ENCODE results near the gene SLC34A3.
"Not testable (repeated sequence)": the region's sequence is repeated elsewhere in the genome, so short reads cannot be mapped to it uniquely, and the experiment has no call there.

The SLC34A3 gene

DNA sequence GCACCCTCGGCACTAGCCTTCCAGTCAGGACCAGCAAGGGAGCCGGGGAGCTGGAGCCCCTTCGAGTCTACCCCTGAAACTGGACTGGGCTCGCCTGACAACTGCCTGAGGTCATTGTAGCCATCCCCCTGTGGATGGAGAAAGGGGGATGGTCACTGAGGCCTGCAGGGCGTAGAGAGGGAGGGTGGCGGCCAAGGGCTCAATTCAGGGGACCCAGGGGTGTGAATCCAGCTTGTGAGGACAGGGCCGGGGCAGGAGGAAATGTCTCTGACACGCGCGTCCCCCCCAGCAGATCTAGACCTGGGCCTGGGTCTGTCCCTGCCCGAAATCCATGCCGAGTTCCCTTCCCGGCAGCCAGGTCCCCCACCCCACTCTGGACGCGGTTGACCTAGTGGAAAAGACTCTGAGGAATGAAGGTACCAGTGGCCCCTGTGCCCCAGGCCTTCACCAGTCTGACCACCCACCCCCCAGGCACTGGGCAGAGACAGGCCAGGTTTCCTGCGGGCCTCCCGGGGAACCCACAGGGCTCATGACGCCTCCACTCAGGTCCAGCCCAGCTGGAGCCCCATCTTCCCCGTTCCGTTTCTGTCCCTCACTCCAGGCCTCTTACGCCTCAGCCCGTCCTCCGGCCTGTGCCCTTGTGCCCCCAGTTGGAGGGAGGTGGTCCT, 805 bp downstream of the SLC34A3 start:
- no peak for DNase-seq

DNA sequence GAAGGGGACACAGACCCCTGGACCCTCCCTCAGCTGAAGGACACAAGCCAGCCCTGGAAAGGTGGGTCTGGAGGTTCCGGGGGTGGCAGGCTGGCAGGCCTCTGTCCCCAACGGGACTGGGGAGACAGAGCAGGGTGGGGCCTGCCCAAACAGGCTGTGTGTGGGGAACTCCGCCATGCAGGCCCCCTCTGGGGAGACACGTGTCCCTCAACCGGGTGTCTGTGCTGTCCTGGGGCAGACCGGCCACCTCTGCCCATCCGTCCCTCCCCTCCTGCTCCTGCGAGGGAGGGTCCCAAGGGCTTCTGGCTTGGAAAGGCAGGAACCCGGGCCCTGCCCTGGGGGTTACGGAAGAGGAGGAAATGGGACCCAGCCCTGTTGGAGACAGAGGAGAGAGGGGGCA, 1.4 kb downstream of the SLC34A3 start:
- DNase-seq, result no peak

DNA sequence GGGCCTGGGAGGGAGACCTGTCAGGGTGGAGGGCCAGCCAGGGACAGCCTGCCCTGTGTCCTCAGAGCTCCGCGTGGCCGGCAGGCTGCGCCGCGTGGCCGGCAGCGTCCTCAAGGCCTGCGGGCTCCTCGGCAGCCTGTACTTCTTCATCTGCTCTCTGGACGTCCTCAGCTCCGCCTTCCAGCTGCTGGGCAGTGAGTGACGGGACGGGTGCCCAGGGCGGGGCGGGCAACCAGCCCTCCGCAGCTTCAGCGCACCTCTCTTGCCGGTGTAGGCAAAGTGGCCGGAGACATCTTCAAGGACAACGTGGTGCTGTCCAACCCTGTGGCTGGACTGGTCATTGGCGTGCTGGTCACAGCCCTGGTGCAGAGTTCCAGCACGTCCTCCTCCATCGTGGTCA, 1.8 kb downstream of the SLC34A3 start:
- no peak for DNase-seq

DNA sequence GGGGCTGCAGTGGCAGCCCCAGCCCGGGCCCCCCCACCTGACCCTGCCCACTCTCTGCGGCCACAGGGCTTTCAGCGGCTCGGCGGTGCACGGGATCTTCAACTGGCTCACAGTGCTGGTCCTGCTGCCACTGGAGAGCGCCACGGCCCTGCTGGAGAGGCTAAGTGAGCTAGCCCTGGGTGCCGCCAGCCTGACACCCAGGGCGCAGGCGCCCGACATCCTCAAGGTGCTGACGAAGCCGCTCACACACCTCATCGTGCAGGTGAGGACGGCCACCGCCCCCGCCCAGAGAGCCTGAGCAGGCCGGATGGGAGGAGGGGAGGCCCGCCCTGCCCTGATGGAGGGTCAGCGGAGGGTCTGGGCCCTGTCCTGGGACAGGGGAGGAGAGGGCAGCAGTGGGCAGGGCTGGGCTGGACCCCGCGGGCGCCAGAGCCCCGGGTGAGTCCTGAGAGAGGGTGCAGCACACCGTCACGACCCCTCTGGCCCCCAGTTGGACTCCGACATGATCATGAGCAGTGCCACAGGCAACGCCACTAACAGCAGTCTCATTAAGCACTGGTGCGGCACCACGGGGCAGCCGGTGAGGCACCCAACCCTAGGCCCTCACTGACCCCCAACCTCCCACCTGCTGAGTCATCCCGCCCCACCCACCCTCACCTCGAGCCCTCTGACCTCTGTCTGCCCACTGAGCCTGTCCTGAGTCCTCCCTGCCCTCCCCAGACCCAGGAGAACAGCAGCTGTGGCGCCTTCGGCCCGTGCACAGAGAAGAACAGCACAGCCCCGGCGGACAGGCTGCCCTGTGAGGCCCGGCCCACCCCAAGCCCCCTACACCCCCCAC, 2.7 kb downstream of the SLC34A3 start:
- DNase-seq, result no peak

DNA sequence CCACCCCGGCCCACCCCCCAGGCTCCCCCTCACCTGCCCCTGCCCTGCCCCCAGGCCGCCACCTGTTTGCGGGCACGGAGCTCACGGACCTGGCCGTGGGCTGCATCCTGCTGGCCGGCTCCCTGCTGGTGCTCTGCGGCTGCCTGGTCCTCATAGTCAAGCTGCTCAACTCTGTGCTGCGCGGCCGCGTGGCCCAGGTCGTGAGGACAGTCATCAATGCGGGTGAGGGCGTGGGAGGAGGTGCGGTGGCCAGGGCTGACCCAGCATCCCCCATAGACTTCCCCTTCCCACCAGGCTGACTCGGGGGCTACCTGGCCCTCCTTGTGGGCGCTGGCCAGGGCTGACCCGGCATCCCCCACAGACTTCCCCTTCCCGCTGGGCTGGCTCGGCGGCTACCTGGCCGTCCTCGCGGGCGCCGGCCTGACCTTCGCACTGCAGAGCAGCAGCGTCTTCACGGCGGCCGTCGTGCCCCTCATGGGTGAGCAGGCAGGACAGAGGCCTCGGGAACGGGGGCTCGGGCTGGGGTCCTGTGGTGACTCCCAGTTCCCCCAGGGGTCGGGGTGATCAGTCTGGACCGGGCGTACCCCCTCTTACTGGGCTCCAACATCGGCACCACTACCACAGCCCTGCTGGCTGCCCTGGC, 3.5 kb downstream of the SLC34A3 start:
- no peak for DNase-seq

DNA sequence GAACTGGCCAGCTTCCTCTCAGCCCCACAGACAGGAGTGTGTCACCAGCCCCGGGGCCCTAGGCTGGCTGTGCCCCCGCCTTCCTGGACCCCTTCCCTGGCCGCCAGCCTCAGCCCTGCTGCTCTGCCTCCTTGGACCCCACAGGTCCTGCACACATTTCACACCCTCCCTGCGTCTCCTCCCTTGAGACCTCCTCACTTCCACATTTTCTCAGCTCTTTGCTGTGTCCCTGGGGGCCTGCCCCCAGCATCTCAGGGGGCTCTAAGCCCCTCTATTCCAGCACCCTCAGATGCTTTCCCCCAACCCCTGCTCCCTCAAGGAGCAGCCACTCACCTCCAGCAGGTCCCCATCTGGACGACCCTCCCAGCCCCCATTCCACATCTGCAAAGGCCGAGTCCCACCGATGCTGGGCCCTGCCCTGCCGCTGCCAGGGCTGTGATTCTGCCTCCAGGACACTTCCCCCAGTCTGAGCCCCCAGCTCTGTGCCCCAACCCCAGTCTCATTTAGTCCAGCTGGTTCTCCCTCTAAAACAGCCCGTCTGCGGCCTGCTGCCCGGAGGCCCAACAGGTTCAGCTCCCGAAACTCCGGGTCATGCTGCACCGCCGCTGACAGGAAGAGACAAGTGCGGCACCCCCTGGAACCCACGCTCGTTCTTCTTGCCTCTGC, 4.2 kb downstream of the SLC34A3 start:
- no peak for DNase-seq

DNA sequence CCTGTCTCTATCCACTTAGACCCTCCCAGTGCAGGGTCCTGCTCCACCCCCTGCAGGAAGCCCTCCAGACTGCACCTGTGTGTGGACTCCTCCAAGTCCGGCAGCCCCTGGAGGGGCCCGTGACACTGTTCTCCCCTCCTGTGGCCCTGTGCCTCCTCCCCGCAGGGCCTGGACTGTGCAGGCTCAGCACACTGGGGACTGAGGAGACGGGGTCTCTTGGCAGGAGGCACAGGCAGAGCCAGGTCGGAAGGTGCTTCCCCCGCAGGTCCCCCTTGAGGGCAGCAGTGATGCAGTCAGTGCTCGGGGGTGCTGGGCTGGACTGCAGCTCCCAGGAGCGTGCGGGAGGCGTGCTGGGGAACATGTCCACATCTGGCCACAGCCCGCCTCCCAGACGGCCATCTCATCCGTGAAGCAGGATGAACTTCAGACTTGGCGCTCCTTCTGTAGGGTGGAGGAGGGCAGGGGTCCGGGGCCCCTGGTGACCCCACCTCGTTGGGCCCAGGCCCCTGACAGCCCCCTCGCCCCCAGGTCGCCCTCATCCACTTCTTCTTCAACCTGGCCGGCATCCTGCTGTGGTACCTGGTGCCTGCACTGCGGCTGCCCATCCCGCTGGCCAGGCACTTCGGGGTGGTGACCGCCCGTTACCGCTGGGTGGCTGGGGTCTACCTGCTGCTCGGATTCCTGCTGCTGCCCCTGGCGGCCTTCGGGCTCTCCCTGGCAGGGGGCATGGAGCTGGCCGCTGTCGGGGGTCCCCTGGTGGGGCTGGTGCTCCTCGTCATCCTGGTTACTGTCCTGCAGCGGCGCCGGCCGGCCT, 4.9 kb downstream of the SLC34A3 start:
- no peak for DNase-seq

DNA sequence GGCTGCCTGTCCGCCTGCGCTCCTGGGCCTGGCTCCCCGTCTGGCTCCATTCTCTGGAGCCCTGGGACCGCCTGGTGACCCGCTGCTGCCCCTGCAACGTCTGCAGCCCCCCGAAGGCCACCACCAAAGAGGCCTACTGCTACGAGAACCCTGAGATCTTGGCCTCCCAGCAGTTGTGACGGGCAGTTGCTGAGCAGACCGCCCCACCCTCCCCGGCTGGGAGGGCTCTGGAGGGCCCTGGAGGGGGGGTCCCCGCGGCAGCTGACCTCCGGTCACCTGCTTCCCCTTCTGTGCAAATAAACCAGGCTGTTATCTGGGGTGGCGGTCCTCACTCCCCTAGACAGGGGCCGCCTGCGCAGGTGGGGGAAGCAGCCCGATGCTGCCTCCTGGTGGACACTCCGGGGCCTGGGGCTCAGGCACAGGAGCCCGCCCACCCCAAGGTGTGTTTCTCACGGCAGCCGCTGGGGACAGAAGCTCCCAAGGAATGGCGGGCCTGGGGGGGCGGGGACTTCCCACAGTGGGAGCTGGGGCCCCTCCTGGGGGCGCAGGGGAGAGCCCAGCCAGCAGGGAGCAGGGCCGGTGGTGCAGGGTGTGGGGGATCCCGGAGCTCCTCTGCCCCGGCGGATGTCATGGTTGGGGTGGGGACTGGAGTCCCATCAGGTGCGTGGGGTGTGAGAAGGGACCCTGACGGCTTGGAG, 5.7 kb downstream of the SLC34A3 start:
- DNase-seq, result peak; percentile 96

DNA sequence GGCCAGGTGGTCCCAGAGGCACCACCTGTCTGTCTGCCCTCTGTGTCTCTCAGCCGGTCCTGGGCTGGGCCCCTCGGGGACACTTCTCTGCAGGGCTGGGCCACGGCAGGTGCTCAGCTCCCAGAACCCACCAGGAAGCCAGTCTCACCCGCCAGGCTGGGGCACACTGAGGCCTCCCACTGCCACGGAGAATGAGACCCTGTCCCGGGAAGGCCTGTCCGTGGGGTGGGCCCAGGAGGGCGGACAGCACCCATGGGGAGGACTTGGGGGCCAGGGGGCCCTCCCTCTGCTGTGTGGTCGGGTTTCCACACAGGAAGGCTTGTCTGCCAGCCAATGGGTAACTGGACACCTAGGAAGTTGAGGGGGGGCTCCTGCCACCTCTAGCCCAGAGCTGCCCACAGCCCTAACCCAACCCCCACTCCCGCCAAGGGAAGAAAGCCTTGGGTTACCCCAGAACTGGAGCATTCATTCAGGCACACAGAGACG, 6.3 kb downstream of the SLC34A3 start:
- DNase-seq, result no peak

DNA sequence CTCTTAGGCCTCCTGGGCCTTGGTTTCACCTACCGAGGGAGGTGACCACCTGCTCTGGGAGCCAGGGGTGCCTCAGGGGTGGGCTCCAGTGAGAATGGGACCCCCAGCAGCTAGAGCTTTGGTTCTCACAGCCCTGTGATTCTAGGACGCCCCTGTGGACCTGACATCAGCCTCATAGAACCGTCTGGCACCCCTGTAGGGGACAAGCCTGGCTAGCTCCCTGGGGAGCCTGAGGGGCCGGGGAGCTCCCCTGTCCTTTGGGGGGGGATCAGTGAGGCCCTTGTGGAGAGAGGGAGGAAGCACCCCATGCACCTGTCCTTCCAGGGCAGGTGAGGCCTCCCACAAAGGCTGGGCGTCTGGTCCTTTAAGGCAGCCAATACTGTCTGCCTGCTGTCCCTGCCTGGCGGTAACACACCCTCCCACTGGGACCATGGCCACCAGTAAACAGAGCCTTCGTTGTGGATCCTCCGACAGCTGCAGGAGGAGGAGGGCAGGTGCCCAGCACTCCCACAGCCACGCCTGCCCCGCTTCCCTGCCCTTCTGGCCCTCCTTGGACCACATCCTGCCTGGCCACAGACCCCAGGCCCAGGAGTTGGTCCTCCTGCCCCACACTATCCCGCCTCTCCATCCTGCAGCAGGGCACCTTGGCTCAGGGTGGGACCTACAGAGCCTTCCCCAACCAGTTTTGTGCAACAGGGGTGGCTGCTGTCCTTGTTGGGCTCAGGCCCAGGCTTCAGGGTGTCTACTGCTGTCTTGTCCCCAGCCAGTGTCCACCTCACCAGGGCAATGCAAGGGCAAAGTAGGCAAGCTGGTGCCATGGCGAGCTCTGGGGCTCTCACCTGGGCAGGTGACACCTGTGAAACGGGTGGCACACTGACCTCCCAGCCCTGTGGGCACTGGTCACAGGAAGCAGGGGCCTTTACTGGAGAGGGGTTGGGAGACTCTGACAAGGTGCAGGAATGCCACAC, 7.3 kb downstream of the SLC34A3 start:
- no peak for DNase-seq

DNA sequence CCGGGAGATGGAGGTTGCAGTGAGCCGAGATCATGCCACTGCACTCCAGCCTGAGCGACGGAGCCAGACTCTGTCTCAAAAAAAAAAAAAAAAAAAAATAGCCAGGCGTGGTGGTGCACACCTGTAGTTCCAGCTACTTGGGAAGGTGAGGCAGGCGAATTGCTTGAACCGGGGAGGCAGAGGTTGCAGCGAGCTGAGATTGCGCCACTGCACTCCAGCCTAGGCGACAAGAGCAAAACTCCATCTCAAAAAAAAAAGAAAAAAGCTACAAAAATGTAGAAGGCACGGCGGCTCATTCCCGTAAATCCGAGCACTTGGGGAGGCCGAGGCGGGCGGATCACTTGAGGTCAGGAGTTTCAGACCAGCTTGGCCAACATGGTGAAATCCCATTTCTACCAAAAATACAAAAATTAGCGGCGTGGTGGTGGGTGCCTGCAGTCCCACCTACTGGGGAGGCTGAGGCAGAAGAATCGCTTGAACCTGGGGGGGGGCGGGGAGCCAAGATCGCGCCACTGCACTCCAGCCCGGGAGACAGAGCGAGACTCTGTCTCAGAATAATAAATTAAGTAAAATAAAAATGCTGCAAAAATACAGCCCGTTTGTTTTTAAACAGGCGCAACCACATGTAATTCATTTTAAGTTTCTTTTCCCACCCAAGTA, 9.0 kb downstream of the SLC34A3 start:
- not testable (repeated sequence) for DNase-seq

DNA sequence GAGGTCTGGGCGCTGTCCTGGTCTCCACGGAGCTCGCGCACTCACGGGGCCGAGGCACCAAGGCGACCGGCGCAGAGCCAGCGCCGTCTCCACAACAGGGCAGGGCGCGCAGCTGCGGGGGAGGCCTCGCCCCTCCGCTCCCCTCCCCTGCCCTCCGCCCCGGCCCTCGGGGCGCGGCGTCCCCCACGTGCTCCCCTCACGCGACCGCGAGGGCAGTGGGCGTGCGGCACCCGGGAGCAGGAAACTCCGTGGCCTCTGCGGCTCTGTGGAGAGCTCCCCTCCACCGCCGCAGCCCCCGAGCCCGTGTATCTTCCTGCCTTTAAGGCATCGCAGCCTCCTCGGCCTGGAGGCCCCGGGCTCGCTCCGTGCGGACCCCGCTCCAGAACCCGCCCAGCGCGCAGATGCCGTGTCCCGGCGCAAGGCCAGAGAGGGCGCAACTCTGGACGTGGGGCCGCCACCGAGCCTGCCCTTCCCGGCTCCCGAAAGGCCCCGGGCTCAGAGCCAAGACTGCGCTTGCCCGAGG, 9.7 kb downstream of the SLC34A3 start:
- peak; percentile 85 for DNase-seq

DNA sequence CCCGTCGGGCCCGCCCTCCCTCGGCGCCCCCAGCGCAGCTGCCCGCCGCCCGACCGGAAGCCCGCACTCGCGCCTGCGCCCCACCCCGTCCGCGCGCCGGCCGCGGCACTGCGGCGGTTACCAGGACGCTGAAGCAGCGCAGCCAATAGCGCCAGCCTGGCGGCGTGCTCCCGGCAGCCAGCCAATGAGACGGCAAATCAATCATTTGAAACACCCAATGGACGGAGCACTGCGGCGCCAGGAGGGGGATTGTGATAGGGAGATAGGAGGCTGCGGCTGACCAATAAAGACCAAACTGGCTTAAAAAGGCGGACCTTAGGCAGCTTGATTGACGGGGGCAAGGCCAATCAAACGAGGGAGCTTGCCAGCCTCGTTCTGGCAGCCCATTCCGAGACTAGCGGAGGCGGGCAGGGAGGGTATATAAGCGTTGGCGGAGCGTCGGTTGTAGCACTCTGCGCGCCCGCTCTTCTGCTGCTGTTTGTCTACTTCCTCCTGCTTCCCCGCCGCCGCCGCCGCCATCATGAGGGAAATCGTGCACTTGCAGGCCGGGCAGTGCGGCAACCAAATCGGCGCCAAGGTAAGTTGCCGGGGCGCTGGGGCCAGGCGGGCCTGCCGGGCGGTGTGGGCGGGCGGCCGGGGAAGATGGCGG, 10.3 kb downstream of the SLC34A3 start, which contains the start of gene TUBB4B:
TSS of gene TUBB4B (plus strand) at position 447 of the 649 bp plus-strand sequence. CDS start at position 521, 74 bp downstream.
- DNase-seq, result peak; percentile 100

DNA sequence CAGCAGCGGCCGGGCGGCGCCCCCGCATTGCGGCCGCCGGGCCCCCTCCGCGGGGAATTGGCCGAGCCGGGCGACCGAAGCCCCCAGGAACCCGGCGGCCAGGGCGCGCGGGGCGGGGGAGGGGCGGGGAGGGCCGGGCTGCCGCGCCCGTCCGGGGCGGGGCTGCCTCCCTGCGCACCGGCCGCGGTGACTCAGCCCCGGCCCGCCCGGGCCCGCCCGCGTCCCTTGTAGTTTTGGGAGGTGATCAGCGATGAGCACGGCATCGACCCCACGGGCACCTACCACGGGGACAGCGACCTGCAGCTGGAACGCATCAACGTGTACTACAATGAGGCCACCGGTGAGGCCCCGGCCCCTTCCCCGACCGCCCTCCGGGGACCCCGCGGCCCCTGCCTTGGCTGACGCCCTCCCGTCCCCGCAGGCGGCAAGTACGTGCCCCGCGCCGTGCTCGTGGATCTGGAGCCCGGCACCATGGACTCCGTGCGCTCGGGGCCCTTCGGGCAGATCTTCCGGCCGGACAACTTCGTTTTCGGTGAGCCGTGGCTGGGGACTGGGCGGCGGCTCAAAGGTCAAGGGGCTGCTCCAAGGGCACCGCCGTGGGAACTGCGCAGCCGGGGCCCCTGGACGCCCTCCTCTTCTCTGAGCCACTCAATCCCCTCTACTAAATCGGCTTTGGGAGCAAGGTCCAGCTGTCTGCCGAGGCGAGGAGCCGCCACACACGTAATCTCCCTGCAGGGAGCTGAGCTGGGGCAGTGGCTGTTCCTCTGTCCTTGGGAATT, 11.0 kb downstream of the SLC34A3 start:
- DNase-seq, result no peak

DNA sequence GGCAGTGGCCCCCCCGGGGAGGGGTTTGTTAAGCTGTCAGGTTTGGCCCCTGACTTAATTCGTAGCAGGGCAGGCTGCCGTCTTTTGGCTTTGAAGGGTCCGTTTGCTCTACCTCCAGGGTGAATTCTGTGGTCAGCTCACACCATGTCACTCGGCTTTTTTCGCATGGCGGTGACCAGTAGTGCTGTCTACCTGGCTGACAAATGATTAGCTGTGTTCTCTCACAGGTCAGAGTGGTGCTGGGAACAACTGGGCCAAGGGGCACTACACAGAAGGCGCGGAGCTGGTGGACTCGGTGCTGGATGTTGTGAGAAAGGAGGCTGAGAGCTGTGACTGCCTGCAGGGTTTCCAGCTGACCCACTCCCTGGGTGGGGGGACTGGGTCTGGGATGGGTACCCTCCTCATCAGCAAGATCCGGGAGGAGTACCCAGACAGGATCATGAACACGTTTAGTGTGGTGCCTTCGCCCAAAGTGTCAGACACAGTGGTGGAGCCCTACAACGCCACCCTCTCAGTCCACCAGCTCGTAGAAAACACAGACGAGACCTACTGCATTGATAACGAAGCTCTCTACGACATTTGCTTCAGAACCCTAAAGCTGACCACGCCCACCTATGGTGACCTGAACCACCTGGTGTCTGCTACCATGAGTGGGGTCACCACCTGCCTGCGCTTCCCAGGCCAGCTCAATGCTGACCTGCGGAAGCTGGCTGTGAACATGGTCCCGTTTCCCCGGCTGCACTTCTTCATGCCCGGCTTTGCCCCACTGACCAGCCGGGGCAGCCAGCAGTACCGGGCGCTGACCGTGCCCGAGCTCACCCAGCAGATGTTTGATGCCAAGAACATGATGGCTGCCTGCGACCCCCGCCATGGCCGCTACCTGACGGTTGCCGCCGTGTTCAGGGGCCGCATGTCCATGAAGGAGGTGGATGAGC, 11.8 kb downstream of the SLC34A3 start:
- no peak for DNase-seq

DNA sequence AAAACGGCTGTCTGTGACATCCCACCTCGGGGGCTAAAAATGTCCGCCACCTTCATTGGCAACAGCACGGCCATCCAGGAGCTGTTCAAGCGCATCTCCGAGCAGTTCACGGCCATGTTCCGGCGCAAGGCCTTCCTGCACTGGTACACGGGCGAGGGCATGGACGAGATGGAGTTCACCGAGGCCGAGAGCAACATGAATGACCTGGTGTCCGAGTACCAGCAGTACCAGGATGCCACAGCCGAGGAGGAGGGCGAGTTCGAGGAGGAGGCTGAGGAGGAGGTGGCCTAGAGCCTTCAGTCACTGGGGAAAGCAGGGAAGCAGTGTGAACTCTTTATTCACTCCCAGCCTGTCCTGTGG, 12.5 kb downstream of the SLC34A3 start:
- not testable (repeated sequence) for DNase-seq
